Measurements from ENCODE around the gene RIPK4. TPM values are rescaled to one million over a fixed set of nuclear protein-coding genes. Genes with fewer than 3 reads are reported as not detected.
A peak's percentile ranks its signal among the peaks of the same experiment; 100 is the strongest.

RIPK4 gene
- total RNA-seq, 3 donors from 2014 or later (not counting 1 experiment from before 2014, with no cell fraction given): 0.09 TPM; not detected in 2

- H3K27me3 Mint-ChIP-seq (ENCODE audit: low read depth in 2 of 2): peaks cover 36 to 55% of the 10 kb centered on the region in 2 donors
- no peaks in the 10 kb centered on the region for H3K36me3 Mint-ChIP-seq
- no peak overlapping the region for H3K4me3 Mint-ChIP-seq
- DNase-seq (peak in 1 of 2 donors; percentile 37), ATAC-seq (no peak)
- H3K4me1 Mint-ChIP-seq: peaks cover 0 to 6% of the 10 kb centered on the region in 2 donors
- Histone ChIP-seq H3K4me1 (ENCODE audit: control insufficient read depth, insufficient read depth, low read length) (no peaks in the 10 kb centered on the region), H3K4me3 (ENCODE audit: low read length) (no peak overlapping the region), H3K27me3 (ENCODE audit: control insufficient read depth, insufficient read depth, low read length) (peaks cover 16% of the 10 kb centered on the region), H3K9me3 (ENCODE audit: control insufficient read depth, insufficient read depth, low read length) (no peaks in the 10 kb centered on the region), H3K36me3 (ENCODE audit: control insufficient read depth, insufficient read depth, low read length) (no peaks in the 10 kb centered on the region), H3K27ac (ENCODE audit: low read length) (no peak overlapping the region)
- no peaks in the 10 kb centered on the region for H3K9me3 Mint-ChIP-seq
- 15% methylated on average over 17 of the region's 18 CpGs for WGBS (ENCODE audit: insufficient coverage)
- intact Hi-C loops (cut with micrococcal nuclease): no loop called here
- TF ChIP-seq CTCF (IDR thresholded peaks at IDR 0.05): no peak
- H3K27ac Mint-ChIP-seq: no peak overlapping the region
These were observed 16.8 kb upstream of the RIPK4 start for GRCh38 chr21:41783476-41784180.

GRCh38 chr21:41781050-41781410 is 14.2 kb upstream of the RIPK4 start:
- no peak overlapping the region for H3K4me3 ChIP-seq (ENCODE audit: low read length)
- Mint-ChIP-seq H3K9me3 (no peaks in the 10 kb centered on the region), H3K27me3 (ENCODE audit: low read depth in 2 of 2) (peaks cover 39 to 49% of the 10 kb centered on the region in 2 donors), H3K36me3 (no peaks in the 10 kb centered on the region), H3K4me3 (no peak overlapping the region), H3K4me1 (peaks cover 0 to 6% of the 10 kb centered on the region in 2 donors), H3K27ac (no peak overlapping the region)
- TF ChIP-seq CTCF (IDR thresholded peaks at IDR 0.05): no peak
- peaks cover 18% of the 10 kb centered on the region for H3K27me3 ChIP-seq (ENCODE audit: control insufficient read depth, insufficient read depth, low read length)
- no peaks in the 10 kb centered on the region for H3K36me3 ChIP-seq (ENCODE audit: control insufficient read depth, insufficient read depth, low read length)
- intact Hi-C loops (cut with micrococcal nuclease): no loop called here
- 83% methylated on average over 1 of the region's 2 CpGs for WGBS (ENCODE audit: insufficient coverage)
- no peak for DNase-seq
- H3K9me3 ChIP-seq (ENCODE audit: control insufficient read depth, insufficient read depth, low read length): no peaks in the 10 kb centered on the region
- no peaks in the 10 kb centered on the region for H3K4me1 ChIP-seq (ENCODE audit: control insufficient read depth, insufficient read depth, low read length)
- H3K27ac ChIP-seq (ENCODE audit: low read length): no peak overlapping the region
- ATAC-seq: no peak

GRCh38 chr21:41780337-41781049 is 13.6 kb upstream of the RIPK4 start:
- Mint-ChIP-seq H3K9me3 (no peaks in the 10 kb centered on the region), H3K4me1 (peaks cover 0 to 6% of the 10 kb centered on the region in 2 donors), H3K27ac (no peak overlapping the region), H3K27me3 (ENCODE audit: low read depth in 2 of 2) (peaks cover 36 to 49% of the 10 kb centered on the region in 2 donors), H3K4me3 (no peak overlapping the region), H3K36me3 (no peaks in the 10 kb centered on the region)
- H3K9me3 ChIP-seq (ENCODE audit: control insufficient read depth, insufficient read depth, low read length): no peaks in the 10 kb centered on the region
- no peak overlapping the region for H3K27ac ChIP-seq (ENCODE audit: low read length)
- TF ChIP-seq CTCF (IDR thresholded peaks at IDR 0.05): no peak
- ATAC-seq (no peak), DNase-seq (no peak)
- peaks cover 18% of the 10 kb centered on the region for H3K27me3 ChIP-seq (ENCODE audit: control insufficient read depth, insufficient read depth, low read length)
- H3K36me3 ChIP-seq (ENCODE audit: control insufficient read depth, insufficient read depth, low read length): no peaks in the 10 kb centered on the region
- WGBS (ENCODE audit: insufficient coverage): 80% methylated on average over 1 of the region's 1 CpG
- H3K4me1 ChIP-seq (ENCODE audit: control insufficient read depth, insufficient read depth, low read length): no peaks in the 10 kb centered on the region
- no peak overlapping the region for H3K4me3 ChIP-seq (ENCODE audit: low read length)
- intact Hi-C loops (cut with micrococcal nuclease): no loop called here

All from natural killer cell (primary cell).